ENCODE results near the gene DLX4.

DLX4 gene

GRCh38 chr17:49949634-49950033 is 19.4 kb upstream of the DLX4 start:
- no peak for DNase-seq

DNA sequence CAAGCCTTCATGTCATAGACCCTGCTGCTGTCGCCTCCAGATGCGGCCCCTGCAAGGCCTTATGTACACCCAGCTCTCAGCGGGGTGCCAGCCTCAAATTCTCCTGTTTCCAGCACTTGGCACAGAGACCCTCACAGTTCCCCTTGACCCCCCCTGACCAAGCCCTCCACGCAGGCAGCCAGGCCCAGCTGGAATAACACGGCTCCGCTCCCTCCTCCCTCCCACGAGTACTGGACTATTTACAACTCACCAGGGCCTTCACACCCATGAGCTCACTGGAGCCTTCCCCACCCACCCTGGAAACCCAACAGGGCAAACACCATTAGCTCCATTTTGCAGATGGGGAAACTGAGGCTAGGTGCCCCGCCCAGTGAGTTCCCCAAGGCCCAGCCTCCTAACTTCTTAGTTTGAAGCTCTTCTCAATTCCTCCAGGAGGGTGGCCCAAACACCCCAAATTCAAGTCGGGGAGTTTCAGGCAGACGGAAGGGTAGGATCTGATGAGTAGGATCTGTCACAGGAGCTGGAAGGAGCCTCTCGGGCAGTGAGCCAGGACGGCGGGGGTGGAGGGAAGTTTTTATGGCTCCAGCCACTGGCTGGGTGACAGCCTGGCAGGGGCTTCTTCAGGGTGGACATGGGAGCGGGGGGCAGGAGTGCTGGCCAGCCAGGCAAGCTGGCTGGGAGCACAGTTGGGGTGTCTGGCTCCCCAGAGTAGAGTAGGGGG is 17.5 kb upstream of the DLX4 start:
- no peak for DNase-seq

GRCh38 chr17:49952209-49952911 is 16.6 kb upstream of the DLX4 start:
- peak; percentile 79 for DNase-seq

GRCh38 chr17:49952912-49953497 is 16.0 kb upstream of the DLX4 start:
- DNase-seq = no peak

- no peak for DNase-seq
Measured at GRCh38 chr17:49955157-49955556, 13.8 kb upstream of the DLX4 start.

DNA sequence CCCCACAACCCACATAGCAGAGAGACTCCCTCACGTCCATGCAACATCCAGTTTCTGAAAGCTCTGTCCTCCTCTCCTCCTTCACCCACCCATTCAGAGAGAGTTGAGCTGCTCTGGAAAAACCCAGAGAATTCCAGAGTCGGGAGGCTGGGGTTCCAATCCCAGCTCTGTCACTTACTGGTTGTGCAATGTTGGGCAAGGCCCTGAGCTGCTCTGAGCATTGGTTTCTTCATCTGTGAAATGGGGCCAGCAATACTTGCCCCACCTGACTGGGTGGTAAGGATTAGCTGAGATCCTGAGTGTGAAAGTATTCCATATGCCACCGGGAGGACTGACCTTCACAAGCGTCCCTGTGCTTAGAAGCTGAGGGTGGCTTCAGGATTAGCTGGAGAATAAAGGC is 12.2 kb upstream of the DLX4 start:
- DNase-seq = no peak

DNA sequence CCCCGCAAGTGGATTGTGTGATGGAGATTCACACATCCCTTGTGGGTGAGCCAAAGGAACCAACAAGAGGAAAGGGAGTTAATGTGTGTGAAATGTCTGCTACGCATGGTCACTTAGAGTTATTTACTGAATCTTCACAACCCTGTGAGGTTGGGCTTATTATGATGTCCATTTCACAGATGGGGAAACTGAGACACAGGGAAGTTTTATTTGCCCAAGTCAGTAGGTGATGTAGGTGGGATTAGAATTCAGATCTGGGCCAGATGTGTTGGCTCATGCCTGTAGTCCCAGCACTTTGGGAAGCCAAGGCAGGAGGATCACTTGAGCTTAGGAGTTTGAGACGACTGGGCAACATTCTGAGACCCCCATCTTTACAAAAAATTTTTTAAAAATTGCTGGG is 11.6 kb upstream of the DLX4 start:
- no peak for DNase-seq

DNA sequence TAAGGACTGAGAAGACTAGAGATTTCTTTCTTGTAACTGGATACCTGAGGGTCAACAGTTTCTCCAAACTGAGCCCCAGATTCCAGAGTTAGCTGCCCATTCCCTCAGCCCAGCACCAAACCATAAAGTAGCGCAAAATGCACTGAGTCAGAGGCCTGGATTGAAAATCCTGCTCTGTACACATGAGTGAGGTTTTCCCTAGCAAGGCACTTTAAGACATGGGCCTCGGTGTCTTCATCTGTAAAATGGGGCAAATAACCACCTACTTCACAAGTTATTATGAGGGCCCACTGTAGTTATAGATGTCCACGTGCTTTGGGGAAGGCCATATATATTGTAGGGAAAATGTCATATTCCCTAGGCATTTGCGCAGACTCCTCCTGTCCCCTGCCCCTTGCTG is 10.3 kb upstream of the DLX4 start:
- no peak for DNase-seq

DNA sequence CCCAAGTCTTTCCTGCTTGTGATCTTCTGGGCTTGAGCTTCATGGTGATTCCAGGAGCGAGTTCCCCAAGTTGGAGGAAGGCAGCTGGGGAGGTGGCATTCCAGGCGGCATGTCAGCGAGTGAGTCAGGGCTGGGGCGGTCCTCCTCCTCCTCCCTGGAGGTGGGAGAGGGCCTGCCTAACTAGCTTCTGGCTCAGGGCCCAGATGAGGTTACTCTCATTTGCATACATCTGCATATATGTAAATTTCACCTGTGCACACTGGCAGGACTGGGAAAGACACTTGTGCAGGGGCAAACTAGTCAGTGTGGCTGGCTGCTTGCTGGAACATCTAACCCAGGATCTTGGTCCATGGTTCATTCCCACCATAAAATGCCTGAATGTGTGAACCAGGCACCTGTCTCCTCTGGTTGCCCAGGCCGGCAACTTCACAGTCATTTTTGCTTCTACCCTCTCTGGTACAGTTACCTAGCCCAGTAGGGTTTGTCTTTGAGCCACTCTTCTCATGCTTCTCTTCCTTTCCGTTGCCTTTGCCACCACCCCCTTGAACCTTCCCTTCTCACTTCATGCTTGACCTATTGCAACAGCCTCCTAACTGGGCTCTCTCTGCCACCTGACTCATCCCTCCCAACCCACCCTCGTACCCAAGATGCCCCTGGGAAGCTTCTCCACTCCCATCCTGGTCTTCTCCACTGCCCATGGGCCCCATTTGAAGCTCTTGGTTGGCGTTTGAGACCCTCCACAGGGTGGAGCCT is 9.6 kb upstream of the DLX4 start:
- DNase-seq = no peak

GRCh38 chr17:49962599-49963308 is 6.2 kb upstream of the DLX4 start:
- no peak for DNase-seq

- no peak for DNase-seq
Measured at GRCh38 chr17:49963309-49963625, 5.7 kb upstream of the DLX4 start.

DNA sequence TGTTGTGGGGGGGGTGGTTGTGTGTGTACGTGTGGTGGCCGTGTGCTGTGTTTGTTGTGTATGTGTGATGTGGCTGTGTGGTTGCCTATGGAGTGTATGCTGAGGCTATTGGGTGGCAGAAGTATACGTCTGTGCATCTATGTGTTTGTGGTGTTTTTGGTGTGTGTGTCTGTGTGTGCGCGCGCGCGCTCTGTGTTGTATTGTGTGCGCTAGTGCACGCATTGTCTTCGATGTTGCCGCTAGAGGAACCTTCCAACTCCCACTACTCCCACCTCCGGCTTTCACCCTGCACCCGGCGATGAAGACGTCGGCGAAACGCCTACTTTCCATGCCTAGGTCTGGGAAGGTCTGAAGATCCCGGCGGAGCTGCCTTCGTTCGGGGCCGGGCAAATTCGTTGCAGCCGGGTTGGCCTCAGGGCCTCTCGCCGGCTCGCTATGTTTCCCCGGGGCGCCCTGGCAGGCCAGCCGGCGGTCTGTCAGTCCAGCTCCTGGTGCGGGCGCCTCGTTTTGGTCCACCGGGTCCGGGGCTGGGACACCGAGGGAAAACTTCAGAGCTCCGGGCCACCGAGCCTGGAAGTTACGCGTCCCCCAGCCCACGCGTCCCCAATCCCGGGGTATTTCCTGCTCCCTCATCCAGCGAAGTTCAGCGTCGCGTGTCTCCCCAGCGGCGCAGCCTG is 5.2 kb upstream of the DLX4 start:
- DNase-seq = no peak

DNA sequence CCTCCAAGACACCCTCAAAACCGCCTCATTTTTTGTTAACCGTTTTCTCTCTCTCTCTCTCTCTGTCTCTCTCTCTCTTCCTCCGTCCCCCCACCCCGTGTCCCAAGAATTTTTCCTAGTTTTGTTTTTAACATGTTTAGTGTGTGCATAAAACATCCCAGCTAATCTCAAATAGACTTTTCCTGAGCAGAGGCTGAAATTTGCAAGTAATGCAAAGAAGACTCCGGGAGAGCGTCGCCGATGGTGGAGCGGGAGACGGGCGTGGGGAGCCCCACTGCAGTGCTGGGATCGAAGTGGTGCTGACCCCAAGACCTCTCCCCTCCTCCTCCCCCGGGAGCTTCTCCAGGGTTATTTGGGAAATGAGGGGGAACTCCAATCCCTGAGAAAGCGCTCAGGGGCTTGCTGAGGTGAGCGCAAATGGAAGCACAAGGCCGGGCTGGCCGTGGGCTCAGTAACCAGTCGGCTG is 4.7 kb upstream of the DLX4 start:
- no peak for DNase-seq

DNA sequence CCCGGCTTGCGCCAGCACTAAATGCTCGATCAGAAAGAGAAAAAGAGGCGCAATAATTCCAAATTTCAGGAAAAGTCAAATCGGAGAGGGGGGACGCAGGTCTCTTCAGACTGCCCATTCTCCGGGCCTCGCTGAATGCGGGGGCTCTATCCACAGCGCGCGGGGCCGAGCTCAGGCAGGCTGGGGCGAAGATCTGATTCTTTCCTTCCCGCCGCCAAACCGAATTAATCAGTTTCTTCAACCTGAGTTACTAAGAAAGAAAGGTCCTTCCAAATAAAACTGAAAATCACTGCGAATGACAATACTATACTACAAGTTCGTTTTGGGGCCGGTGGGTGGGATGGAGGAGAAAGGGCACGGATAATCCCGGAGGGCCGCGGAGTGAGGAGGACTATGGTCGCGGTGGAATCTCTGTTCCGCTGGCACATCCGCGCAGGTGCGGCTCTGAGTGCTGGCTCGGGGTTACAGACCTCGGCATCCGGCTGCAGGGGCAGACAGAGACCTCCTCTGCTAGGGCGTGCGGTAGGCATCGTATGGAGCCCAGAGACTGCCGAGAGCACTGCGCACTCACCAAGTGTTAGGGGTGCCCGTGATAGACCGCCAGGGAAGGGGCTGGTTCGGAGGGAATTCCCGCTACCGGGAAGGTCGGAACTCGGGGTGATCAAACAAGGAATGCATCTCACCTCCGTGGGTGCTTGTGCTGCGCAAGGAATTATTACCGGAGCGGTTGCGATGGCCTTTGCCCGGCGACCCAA is 4.0 kb upstream of the DLX4 start:
- DNase-seq = no peak

- DNase-seq = no peak
Measured at GRCh38 chr17:49965524-49965909, 3.5 kb upstream of the DLX4 start.

- DNase-seq = no peak
Measured at GRCh38 chr17:49966767-49967166, 2.2 kb upstream of the DLX4 start.

DNA sequence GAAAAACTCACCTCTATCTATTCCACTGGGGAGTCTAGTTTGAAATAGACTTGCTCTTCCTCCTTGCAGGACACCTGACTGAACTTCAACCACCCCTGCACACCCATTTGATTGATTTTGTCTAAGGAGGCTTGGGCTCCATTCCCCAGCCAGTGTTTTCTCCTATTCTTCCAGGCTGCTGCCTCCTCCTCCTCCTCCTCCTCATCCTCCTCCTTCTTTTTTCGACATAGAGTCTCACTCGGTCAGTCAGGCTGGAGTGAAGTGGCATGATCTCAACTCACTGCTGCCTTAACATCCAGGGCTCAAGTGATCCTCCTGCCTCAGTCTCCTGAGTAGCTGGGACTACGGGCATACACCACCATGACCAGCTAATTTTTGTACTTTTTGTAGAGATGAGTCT is 1.8 kb upstream of the DLX4 start:
- no peak for DNase-seq

GRCh38 chr17:49967621-49968404 is 1.2 kb upstream of the DLX4 start:
- no peak for DNase-seq

DNA sequence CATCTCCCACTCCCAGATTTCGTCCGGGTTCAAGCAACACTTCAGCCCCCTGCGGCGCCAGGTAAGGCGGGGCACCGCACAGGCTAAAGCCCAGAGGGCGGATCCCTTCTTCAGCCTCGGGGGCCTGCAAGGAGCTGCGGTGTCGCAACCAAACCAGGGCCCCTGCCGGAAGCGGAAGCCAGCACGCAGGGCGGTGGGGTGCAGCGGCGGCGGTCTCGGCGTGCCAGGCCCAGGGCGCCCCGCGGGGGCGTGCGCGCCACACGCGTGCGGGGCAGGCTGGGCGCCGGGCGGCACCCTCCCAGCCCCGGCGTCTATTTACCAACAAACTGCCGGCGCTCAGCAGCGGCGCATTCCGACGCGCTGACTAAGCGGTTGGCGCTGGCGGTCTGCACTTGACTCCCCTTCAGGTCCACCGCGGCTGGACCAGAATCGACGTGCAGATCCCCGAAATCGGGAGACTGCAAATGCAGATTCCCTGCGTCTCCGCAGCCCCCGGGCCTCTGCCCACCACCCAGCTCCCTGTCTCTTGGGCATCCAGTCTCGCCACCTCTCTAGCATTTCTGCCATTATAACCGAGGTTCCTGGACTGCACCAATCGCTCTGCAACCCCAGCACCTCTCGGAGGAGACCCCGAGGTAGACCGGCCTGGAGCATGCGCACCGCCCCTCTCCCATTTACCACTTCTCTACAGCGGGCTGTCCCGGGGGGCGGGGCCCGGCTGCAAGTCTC is 421 bp upstream of the DLX4 start:
- DNase-seq = peak; percentile 81

DNA sequence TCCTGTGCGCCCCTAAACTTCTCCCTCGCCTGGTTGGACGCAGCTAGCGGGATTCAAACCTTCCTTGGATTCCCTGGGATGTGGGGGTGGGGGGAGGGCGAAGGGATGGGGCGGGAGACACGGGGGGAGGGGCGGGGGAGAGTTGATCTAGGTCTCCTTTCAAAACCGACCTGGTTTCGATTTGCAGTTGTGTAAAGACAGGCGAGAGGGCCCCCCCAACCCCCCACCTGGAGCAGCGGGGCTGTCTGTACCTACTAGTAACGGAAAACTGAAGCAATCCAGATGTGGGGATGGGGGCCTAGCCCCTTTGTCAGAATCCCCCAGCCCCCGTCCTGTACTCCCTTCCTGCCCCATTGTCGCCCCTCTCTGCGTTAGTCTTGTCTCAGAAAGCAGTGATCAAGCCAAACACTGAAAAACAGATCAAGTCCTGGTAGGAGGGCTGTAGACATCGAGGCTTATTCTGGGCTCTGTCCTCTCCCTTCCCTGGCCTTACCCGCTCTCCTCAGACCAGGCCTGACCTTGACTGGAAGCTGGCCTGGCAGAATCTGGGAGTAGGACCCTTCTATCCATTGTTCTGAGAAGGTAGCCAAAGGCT is 902 bp downstream of the DLX4 start:
- DNase-seq = no peak
